Left ventricle myocardium inferior (tissue), 1 donor: ENCODE data around the gene BOD1L1. TPM values are rescaled to one million over a fixed set of nuclear protein-coding genes. Genes with fewer than 3 reads are reported as not detected.

ENCODE experiments used
- DNase-seq: peaks from one replicate; pipeline ENCODE4 v3.0.0-alpha.2; 2020
- H3K27ac ChIP-seq: fragments of 200-600 bp; replicated peaks from 2 replicates; pipeline ENCODE4 v1.8.0; 2021
- H3K27me3 ChIP-seq: fragments of 200-600 bp; 2 replicates; pipeline ENCODE4 v1.8.0; 2021; ENCODE audit warnings: low read depth
- H3K36me3 ChIP-seq: fragments of 200-600 bp; 2 replicates; pipeline ENCODE4 v1.8.0; 2021
- H3K4me1 ChIP-seq: fragments of 200-600 bp; 2 replicates; pipeline ENCODE4 v1.8.0; 2021
- H3K4me3 ChIP-seq: fragments of 200-600 bp; 2 replicates; pipeline ENCODE4 v1.8.0; 2021; ENCODE audit warnings: mild to moderate bottlenecking, moderate library complexity
- H3K9me3 ChIP-seq: fragments of 200-600 bp; replicated peaks from 2 replicates; pipeline ENCODE4 v1.8.0; 2021
- CTCF ChIP-seq: fragments of 200-600 bp; IDR thresholded peaks from 2 replicates; pipeline ENCODE4 v1.8.0; 2021; ENCODE audit warnings: antibody characterized with exemption, mild to moderate bottlenecking, borderline replicate concordance
- intact Hi-C: fragments of 100-400 bp; cut with micrococcal nuclease; formaldehyde crosslinking; loops from one replicate; pipeline ENCODE4 v1.11.0; 2022
- total RNA-seq: library from RNA; stranded (reverse); fragmentation: NEBNext Ultra II Directional; extraction: Animal tissue kit (Norgen Biotek cat#: 25700); gene quantifications from one replicate; pipeline ENCODE4 v1.2.1, GENCODE V29; 2021
- donor health status: DM: no; HTN: yes; CAD: no; lungs with severe emphysema.

Gene BOD1L1
- total RNA-seq, 1 donor from 2014 or later: 17.9 TPM

DNA sequence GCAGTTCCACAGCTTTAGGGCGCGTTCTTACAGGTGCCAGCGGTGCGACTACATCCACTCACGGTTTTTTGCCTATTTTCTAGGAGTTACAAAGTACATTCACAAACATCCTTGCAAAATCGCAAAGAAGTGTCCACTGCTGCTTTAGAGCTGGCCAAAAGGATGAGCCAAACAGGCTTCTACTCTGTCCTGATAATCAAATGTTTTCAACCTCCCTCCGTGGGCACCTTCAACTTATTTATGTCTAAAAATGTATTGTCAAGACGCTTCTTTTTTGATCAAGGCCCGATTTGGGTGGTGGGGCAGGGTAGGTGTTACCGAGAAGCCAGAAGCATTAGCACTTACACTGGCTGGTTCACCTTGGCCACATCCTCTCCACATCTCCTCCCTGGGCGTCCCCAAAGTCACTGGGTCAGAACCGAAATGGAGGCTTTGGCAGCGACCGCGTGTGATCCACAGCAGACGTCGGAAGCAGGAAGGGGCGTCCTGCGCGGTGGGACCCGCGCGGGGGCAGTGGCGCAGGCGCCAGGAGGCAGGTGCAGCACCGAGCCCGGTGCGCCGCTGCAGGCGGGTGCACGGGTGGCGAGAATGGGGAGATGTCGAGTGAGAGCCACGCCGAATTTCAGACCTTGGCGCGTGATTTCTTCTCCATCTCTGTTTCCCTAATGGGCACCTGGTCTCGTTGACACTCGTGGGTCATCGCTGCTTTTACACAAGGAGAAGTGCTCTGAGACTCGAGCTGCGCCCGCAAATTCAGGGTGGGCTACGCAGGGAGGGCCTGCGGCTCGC lies 100.1 kb downstream of the BOD1L1 start:
- intact Hi-C loops: no loop called here
- DNase-seq: no peak
- H3K27me3 ChIP-seq: peaks cover 100% of the 10 kb centered on the region
- no peak overlapping the region for H3K4me3 ChIP-seq
- H3K9me3 ChIP-seq: peaks cover 22% of the 10 kb centered on the region
- no peaks in the 10 kb centered on the region for H3K36me3 ChIP-seq
- no peak for TF ChIP-seq CTCF
- no peak overlapping the region for H3K27ac ChIP-seq
- H3K4me1 ChIP-seq: peaks cover 22% of the 10 kb centered on the region

GRCh38 chr4:13526658-13527057 lies 100.9 kb downstream of the BOD1L1 start:
- intact Hi-C loops: no loop called here
- Histone ChIP-seq H3K4me3 (no peak overlapping the region), H3K27me3 (peaks cover 100% of the 10 kb centered on the region), H3K4me1 (peaks cover 26% of the 10 kb centered on the region), H3K9me3 (peaks cover 22% of the 10 kb centered on the region), H3K27ac (no peak overlapping the region), H3K36me3 (no peaks in the 10 kb centered on the region)
- DNase-seq: no peak
- TF ChIP-seq CTCF: no peak

GRCh38 chr4:13525606-13526281 lies 101.8 kb downstream of the BOD1L1 start:
- Histone ChIP-seq H3K4me3 (no peak overlapping the region), H3K9me3 (peaks cover 22% of the 10 kb centered on the region), H3K36me3 (no peaks in the 10 kb centered on the region), H3K27me3 (peaks cover 100% of the 10 kb centered on the region), H3K4me1 (peaks cover 19% of the 10 kb centered on the region), H3K27ac (no peak overlapping the region)
- DNase-seq: no peak
- TF ChIP-seq CTCF: no peak
- intact Hi-C loops: no loop called here

DNA sequence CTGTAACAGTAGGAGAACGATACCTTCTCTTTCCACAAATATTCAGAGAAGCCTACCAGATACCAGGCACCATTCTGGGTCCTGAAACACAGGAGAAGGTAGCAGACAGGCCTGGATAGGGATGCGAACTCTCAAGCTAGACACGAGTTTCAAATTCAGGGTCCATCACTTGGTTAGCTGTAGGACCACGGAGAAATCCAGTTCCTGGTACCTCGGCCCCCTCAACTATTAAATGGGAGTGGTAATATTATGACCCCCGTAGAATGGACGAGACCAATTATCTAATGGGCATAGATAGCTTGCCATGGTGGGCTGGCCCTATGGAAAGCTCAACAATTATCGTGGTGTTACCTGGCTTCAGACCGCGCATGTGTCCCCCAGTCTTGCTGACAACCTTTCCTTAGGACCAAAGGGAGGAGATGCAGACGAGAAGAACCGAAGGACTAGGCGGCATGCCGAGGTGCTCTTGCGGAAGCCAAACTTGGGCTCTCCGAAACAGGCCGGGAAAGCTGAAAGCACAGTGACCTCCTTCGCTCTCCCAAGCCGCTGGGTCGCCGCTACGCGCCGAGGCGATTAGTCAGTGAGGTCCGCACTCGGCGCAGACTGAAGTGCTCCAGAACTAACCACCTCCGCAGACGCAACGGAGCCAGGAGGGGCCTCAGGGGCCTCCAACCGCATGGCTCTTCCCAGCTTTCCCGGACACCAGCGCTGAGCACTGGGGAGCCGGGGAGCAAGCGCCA lies 102.9 kb downstream of the BOD1L1 start:
- Histone ChIP-seq H3K4me3 (no peak overlapping the region), H3K27me3 (peaks cover 100% of the 10 kb centered on the region), H3K4me1 (peaks cover 19% of the 10 kb centered on the region), H3K36me3 (no peaks in the 10 kb centered on the region), H3K9me3 (peaks cover 22% of the 10 kb centered on the region), H3K27ac (no peak overlapping the region)
- no peak for DNase-seq
- TF ChIP-seq CTCF: no peak
- intact Hi-C loops: no loop called here

DNA sequence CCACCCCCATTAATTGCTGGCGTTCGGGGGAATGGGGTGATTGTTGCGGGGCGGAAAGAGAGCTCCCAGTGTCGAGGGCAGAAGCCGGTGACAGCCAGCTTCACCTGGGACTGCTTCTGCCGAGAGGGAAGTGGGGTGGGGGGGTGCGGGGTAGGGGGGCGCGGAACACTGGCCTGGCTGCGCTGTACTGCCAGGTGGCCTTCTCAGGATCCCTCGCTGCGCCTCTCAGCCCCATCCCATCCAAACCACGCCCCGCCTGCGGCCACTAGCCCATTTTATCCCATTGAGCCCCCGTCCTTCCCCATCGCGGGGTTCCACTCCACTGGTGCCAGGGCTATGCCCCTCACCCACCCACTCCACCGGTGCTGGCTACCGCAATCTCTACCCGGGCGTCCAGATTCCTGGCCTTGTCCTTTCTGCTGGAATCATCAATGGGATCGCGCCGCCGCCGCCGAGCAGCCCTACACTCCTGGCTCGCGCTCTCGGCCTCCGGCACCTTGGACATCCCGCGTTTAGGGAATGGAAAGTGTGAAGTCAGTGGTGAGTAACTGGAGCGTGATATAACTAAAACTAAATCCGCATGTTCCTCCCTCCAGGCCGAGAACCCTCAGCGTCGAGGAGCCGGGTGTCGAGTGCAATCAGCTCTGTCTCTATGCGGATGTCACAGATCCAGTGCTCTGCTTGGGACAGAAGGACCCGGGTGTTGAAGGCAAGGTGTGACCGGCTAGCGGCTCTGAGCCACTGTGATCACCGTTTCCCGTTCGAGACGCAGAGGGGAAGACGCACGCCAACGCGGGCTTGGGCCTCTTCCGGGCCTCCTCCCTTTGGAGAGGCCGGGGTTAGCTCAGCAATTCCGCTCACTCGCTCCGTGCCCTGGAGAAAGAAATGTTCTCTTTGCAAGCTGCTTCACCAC lies 103.7 kb downstream of the BOD1L1 start:
- no peak for TF ChIP-seq CTCF
- H3K4me3 ChIP-seq: no peak overlapping the region
- no peaks in the 10 kb centered on the region for H3K36me3 ChIP-seq
- intact Hi-C loops: no loop called here
- peaks cover 100% of the 10 kb centered on the region for H3K27me3 ChIP-seq
- peaks cover 22% of the 10 kb centered on the region for H3K9me3 ChIP-seq
- no peak overlapping the region for H3K27ac ChIP-seq
- no peak for DNase-seq
- H3K4me1 ChIP-seq: peaks cover 19% of the 10 kb centered on the region
